Mammary epithelial cell (primary cell): Measurements from ENCODE around the gene FBXO31.

ENCODE experiments used
- CTCF ChIP-seq, 2 donors: IDR thresholded peaks in 1 of 2; conservative IDR thresholded peaks in 1 of 2; 2 replicates each; pipeline ENCODE4 v1.5.1; 2011 to 2012; ENCODE audit warnings: inconsistent platforms in 2 of 2, low read length in 2 of 2, mild to moderate bottlenecking in 2 of 2, control low read depth in 1 of 2, low read depth in 1 of 2; ENCODE audit not compliant: insufficient read depth in 1 of 2; ENCODE audit errors: extremely low read depth in 1 of 2
- EZH2 ChIP-seq: IDR thresholded peaks from 2 replicates; pipeline ENCODE4 v1.6.1; 2012; ENCODE audit warnings: low read length, inconsistent platforms, borderline replicate concordance

DNA sequence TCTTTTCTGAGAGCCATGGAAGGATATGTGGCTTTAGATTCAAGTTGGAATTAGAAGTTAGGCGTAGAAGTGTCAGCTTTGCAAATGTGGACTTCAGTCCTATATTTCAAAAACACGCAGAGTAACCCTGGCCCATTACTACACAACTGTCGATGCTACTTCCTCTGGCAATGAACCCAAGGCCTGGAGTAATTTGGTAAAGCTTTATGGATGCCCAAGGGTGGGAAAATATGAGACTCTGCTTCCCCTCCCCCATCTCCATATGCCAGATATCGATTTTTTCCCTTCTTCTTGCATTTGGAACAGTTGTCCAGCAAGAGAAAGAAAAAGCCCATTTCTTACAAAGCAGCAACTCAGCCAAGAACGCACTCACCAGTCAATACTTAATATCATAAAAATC, 5.7 kb upstream of the FBXO31 start:
- TF ChIP-seq CTCF (conservative IDR thresholded peaks at IDR 0.05 in 1 of 2, IDR thresholded peaks at IDR 0.05 in 1 of 2; ENCODE audit: extremely low read depth in 1 of 2, insufficient read depth in 1 of 2, low read depth in 1 of 2, low read length in 2 of 2), result no peak
- TF ChIP-seq EZH2, result no peak
